ENCODE data around the gene PTPRT.

GRCh38 chr20:42775037-42775436 lies 414.7 kb downstream of the PTPRT start:
- no peak for TF ChIP-seq POLR2AphosphoS5 (IDR thresholded peaks at IDR 0.05; ENCODE audit: low read depth, low read length)
- TF ChIP-seq, protein P1, sequence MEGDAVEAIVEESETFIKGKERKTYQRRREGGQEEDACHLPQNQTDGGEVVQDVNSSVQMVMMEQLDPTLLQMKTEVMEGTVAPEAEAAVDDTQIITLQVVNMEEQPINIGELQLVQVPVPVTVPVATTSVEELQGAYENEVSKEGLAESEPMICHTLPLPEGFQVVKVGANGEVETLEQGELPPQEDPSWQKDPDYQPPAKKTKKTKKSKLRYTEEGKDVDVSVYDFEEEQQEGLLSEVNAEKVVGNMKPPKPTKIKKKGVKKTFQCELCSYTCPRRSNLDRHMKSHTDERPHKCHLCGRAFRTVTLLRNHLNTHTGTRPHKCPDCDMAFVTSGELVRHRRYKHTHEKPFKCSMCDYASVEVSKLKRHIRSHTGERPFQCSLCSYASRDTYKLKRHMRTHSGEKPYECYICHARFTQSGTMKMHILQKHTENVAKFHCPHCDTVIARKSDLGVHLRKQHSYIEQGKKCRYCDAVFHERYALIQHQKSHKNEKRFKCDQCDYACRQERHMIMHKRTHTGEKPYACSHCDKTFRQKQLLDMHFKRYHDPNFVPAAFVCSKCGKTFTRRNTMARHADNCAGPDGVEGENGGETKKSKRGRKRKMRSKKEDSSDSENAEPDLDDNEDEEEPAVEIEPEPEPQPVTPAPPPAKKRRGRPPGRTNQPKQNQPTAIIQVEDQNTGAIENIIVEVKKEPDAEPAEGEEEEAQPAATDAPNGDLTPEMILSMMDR (IDR thresholded peaks at IDR 0.05) = no peak
- TF ChIP-seq REST (IDR thresholded peaks at IDR 0.05; ENCODE audit: insufficient read depth in 1 of 2, low read depth in 2 of 2, low read length in 1 of 2) = no peak
- no peak for TF ChIP-seq SIN3A (IDR thresholded peaks at IDR 0.05; ENCODE audit: borderline replicate concordance, insufficient read depth, low read depth, low read length)

Measured in Panc1 (cell line).